Measurements from ENCODE around the gene SLC25A18. TPM values are rescaled to one million over a fixed set of nuclear protein-coding genes. Genes with fewer than 3 reads are reported as not detected.

The SLC25A18 gene
- total RNA-seq, 1 donor from 2014 or later = not detected

- Mint-ChIP-seq H3K36me3 (ENCODE audit: low read depth) (no peaks in the 10 kb centered on the region), H3K4me1 (ENCODE audit: low read depth) (peaks cover 2% of the 10 kb centered on the region), H3K4me3 (ENCODE audit: unreplicated experiment) (no peak overlapping the region), H3K9me3 (ENCODE audit: low read depth) (no peaks in the 10 kb centered on the region), H3K27ac (ENCODE audit: unreplicated experiment) (no peak overlapping the region), H3K27me3 (ENCODE audit: low read depth) (no peaks in the 10 kb centered on the region)
- DNase-seq (ENCODE audit: low spot score) = no peak
- TF ChIP-seq CTCF (IDR thresholded peaks at IDR 0.05) = no peak
Measured at GRCh38 chr22:17583151-17583550, 19.9 kb downstream of the SLC25A18 start.

GRCh38 chr22:17586831-17587440 lies 23.6 kb downstream of the SLC25A18 start:
- Mint-ChIP-seq H3K4me3 (ENCODE audit: unreplicated experiment) (no peak overlapping the region), H3K36me3 (ENCODE audit: low read depth) (peaks cover 8% of the 10 kb centered on the region)

GRCh38 chr22:17587629-17588028 lies 24.3 kb downstream of the SLC25A18 start:
- no peak for DNase-seq (ENCODE audit: low spot score)
- no peaks in the 10 kb centered on the region for H3K9me3 Mint-ChIP-seq (ENCODE audit: low read depth)
- TF ChIP-seq CTCF (IDR thresholded peaks at IDR 0.05) = no peak
- H3K4me1 Mint-ChIP-seq (ENCODE audit: low read depth) = no peaks in the 10 kb centered on the region
- no peaks in the 10 kb centered on the region for H3K27me3 Mint-ChIP-seq (ENCODE audit: low read depth)
- no peak overlapping the region for H3K4me3 Mint-ChIP-seq (ENCODE audit: unreplicated experiment)
- no peak overlapping the region for H3K27ac Mint-ChIP-seq (ENCODE audit: unreplicated experiment)
- H3K36me3 Mint-ChIP-seq (ENCODE audit: low read depth) = peaks cover 14% of the 10 kb centered on the region

More at GRCh38 chr22:17586831-17587440, 23.6 kb downstream of the SLC25A18 start:
- no peaks in the 10 kb centered on the region for H3K9me3 Mint-ChIP-seq (ENCODE audit: low read depth)
- TF ChIP-seq CTCF (IDR thresholded peaks at IDR 0.05) = no peak
- no peak overlapping the region for H3K27ac Mint-ChIP-seq (ENCODE audit: unreplicated experiment)
- H3K4me1 Mint-ChIP-seq (ENCODE audit: low read depth) = no peaks in the 10 kb centered on the region
- no peaks in the 10 kb centered on the region for H3K27me3 Mint-ChIP-seq (ENCODE audit: low read depth)
- no peak for DNase-seq (ENCODE audit: low spot score)

GRCh38 chr22:17588606-17589005 lies 25.3 kb downstream of the SLC25A18 start:
- no peaks in the 10 kb centered on the region for H3K27me3 Mint-ChIP-seq (ENCODE audit: low read depth)
- H3K4me1 Mint-ChIP-seq (ENCODE audit: low read depth) = no peaks in the 10 kb centered on the region
- DNase-seq (ENCODE audit: low spot score) = no peak
- H3K9me3 Mint-ChIP-seq (ENCODE audit: low read depth) = no peaks in the 10 kb centered on the region
- H3K4me3 Mint-ChIP-seq (ENCODE audit: unreplicated experiment) = no peak overlapping the region
- H3K27ac Mint-ChIP-seq (ENCODE audit: unreplicated experiment) = peak overlapping the region; percentile 45
- H3K36me3 Mint-ChIP-seq (ENCODE audit: low read depth) = peaks cover 22% of the 10 kb centered on the region
- TF ChIP-seq CTCF (IDR thresholded peaks at IDR 0.05) = no peak

GRCh38 chr22:17589810-17590375 lies 26.6 kb downstream of the SLC25A18 start:
- DNase-seq (ENCODE audit: low spot score) = no peak
- H3K36me3 Mint-ChIP-seq (ENCODE audit: low read depth) = peaks cover 29% of the 10 kb centered on the region
- no peaks in the 10 kb centered on the region for H3K27me3 Mint-ChIP-seq (ENCODE audit: low read depth)
- H3K27ac Mint-ChIP-seq (ENCODE audit: unreplicated experiment) = no peak overlapping the region
- no peak overlapping the region for H3K4me3 Mint-ChIP-seq (ENCODE audit: unreplicated experiment)
- TF ChIP-seq CTCF (IDR thresholded peaks at IDR 0.05) = no peak
- no peaks in the 10 kb centered on the region for H3K9me3 Mint-ChIP-seq (ENCODE audit: low read depth)
- H3K4me1 Mint-ChIP-seq (ENCODE audit: low read depth) = no peaks in the 10 kb centered on the region
